Heart left ventricle (tissue), 16 donors: Measurements from ENCODE around the gene CTNNA3. TPM values are rescaled to one million over a fixed set of nuclear protein-coding genes. Genes with fewer than 3 reads are reported as not detected.

Source experiments
- ATAC-seq, 4 donors: fragments of 200-7000 bp; cut with Tn5 transposase; one replicate each; pipeline ENCODE4 v1.9.1; 2020 to 2022; ENCODE audit warnings: moderate library complexity in 4 of 4, mild to moderate bottlenecking in 3 of 4, moderate number of reproducible peaks in 1 of 4
- DNase-seq, 5 donors: peaks; one replicate each; pipeline ENCODE4 v3.0.0-alpha.2; 2020
- H3K27ac ChIP-seq, 12 donors: fragments of 200-600 bp; sonication (generic) in 4 of 12; one replicate each; pipeline versions ENCODE4 v1.5.0 to v1.8.0; 2016 to 2022; ENCODE audit warnings: mild to moderate bottlenecking in 2 of 12
- H3K27me3 ChIP-seq, 9 donors: fragments of 200-600 bp; sonication (generic) in 2 of 9; one replicate each; pipeline versions ENCODE4 v1.5.1 to v1.8.0; 2016 to 2022; ENCODE audit warnings: mild to moderate bottlenecking in 3 of 9
- H3K36me3 ChIP-seq, 9 donors: fragments of 200-600 bp; sonication (generic) in 2 of 9; one replicate each; pipeline versions ENCODE4 v1.5.0 to v1.8.0; 2018 to 2022; ENCODE audit warnings: mild to moderate bottlenecking in 2 of 9
- H3K4me1 ChIP-seq, 12 donors: fragments of 200-600 bp; sonication (generic) in 4 of 12; one replicate each; pipeline versions ENCODE4 v1.5.0 to v1.8.0; 2016 to 2022; ENCODE audit warnings: mild to moderate bottlenecking in 3 of 12
- H3K4me3 ChIP-seq, 12 donors: fragments of 200-600 bp; sonication (generic) in 4 of 12; one replicate each; pipeline versions ENCODE4 v1.5.0 to v1.8.0; 2017 to 2022; ENCODE audit warnings: mild to moderate bottlenecking in 9 of 12, moderate library complexity in 4 of 12
- H3K9me3 ChIP-seq, 12 donors: fragments of 200-600 bp; sonication (generic) in 4 of 12; one replicate each; pipeline versions ENCODE4 v1.5.0 to v1.8.0; 2016 to 2022; ENCODE audit warnings: mild to moderate bottlenecking in 1 of 12
- POLR2A ChIP-seq, 2 donors: fragments of 450-650 bp; IDR thresholded peaks; one replicate each; pipeline ENCODE4 v1.6.1; 2017; ENCODE audit warnings: antibody characterized with exemption in 2 of 2, mild to moderate bottlenecking in 2 of 2, moderate library complexity in 2 of 2
- WGBS, 4 donors: extraction: QIAGEN DNeasy Blood & Tissue Kit in 2 of 4; methylation state at CpG; one replicate each; pipeline versions ENCODE4 v1.1.5 to v1.1.7; 2013 to 2018; 5-methylcytosine and 5-hydroxymethylcytosine counted together
- intact Hi-C, 10 donors: fragments of 100-400 bp; cut with DNase I; formaldehyde crosslinking; loops; one replicate each; pipeline versions ENCODE4 v1.11.1 to v1.14.2; 2022
- polyA plus RNA-seq, 2 donors: library from polyadenylated mRNA; stranded (reverse); fragments of 200-250 nt; gene quantifications; one replicate each; pipeline ENCODE4 v1.2.3, GENCODE V29; 2013
- total RNA-seq, 9 donors: library from RNA; depleted of rRNA in 2 of 9; stranded (reverse); fragments of >200 nt in 2 of 9; fragmentation: NEBNext Ultra II Directional in 3 of 9; extraction: Animal tissue kit (Norgen Biotek cat#: 25700) in 3 of 9; gene quantifications; one replicate each; pipeline versions ENCODE4 v1.1.0 to v1.2.4, GENCODE V29; 2016 to 2023
- TF ChIP-seq, protein P1 (sequence below), 12 donors: fragments of 200-600 bp; sonication (generic) in 4 of 12; IDR thresholded peaks; one replicate each; pipeline versions ENCODE4 v1.5.0 to v1.8.0; 2018 to 2022; ENCODE audit warnings: antibody characterized with exemption in 12 of 12, mild to moderate bottlenecking in 5 of 12
- donor health status: ischemic (EF 13 %, LVEDD 7.1; RV severe dilation, severe dysfunction).
- donor health status: healthy with polysubstance abuse.
- donor health status: DM: no; HTN: yes; CAD: no.
- donor health status: DM: no; HTN: no; CAD: no.
- donor health status: ischemic (EF 25% LVEDD 6.9; RV normal size, moderate dysfunction).
- donor health status: ischemic (EF 25% LVEDD 5.7; RV mildly dilated, moderate dysfunction).
- donor health status: healthy.
- donor health status: DM: yes; HTN: yes; CAD: no.
- donor health status: ischemic (EF 35%, LVEDD 5.7; RV mildly dilated, moderate dysfunction).
- donor health status: nonischemic (EF 11% LVEDD 7.7; RV severe dilation, severe dysfunction).
- donor health status: DM: yes; HTN: yes; CAD: no.
- donor health status: PGD.
- donor health status: ischemic (EF 29% LVEDD 5.4; RV normal size, mild dysfunction).
- donor health status: nonischemic (EF 23%, LVEDD 6.1; RV moderate dilation, normal function).

CTNNA3 gene
- total and polyA plus RNA-seq, 11 donors: 4.8 to 200 (median 99.0) TPM

DNA sequence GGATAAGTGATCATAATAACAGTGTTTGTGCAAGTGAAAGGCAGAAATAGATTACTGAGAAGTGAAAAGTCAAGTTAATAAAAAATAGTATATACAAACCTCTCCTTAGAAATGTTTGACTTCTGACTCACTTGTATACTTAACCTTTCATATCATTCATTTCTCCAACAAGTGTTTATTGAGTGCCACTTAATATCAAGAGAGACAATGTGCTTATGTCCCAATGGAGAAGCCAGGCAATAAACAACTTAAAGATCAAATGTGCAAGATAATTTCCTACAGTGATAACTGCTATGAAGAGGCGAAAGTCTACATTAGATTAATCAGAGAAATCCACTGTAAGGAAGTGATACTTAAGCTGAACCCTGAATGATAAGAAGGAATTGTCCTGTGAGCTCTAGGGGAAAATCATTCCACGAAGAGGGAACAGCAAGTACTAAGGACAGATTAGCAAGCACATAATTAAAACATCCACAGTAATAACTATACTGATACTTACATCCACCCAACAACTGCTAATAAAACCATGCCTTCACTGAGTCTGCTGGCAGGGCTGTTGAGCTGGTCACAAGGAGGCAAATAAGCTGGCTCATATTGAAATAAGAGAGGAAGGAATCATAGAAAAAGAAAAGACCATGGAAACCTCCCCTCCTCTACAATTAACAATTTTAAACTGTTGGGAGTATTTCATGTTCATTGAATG lies 203.5 kb downstream of the CTNNA3 start:
- ATAC-seq: no peak
- Histone ChIP-seq H3K27me3 (no peaks in the 10 kb centered on the region), H3K36me3 (no peaks in the 10 kb centered on the region), H3K4me1 (no peaks in the 10 kb centered on the region), H3K9me3 (peaks cover 0 to 4% (median 0%) of the 10 kb centered on the region in 12 donors), H3K27ac (no peak overlapping the region), H3K4me3 (no peak overlapping the region)
- intact Hi-C loops: no loop called here
- TF ChIP-seq, protein P1, sequence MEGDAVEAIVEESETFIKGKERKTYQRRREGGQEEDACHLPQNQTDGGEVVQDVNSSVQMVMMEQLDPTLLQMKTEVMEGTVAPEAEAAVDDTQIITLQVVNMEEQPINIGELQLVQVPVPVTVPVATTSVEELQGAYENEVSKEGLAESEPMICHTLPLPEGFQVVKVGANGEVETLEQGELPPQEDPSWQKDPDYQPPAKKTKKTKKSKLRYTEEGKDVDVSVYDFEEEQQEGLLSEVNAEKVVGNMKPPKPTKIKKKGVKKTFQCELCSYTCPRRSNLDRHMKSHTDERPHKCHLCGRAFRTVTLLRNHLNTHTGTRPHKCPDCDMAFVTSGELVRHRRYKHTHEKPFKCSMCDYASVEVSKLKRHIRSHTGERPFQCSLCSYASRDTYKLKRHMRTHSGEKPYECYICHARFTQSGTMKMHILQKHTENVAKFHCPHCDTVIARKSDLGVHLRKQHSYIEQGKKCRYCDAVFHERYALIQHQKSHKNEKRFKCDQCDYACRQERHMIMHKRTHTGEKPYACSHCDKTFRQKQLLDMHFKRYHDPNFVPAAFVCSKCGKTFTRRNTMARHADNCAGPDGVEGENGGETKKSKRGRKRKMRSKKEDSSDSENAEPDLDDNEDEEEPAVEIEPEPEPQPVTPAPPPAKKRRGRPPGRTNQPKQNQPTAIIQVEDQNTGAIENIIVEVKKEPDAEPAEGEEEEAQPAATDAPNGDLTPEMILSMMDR (IDR thresholded peaks at IDR 0.05): no peak
- no peak for TF ChIP-seq POLR2A (IDR thresholded peaks at IDR 0.05)
- WGBS, 4 donors: 24 to 34% (median 33%) methylated on average over 2 of the region's 2 CpGs
- no peak for DNase-seq

DNA sequence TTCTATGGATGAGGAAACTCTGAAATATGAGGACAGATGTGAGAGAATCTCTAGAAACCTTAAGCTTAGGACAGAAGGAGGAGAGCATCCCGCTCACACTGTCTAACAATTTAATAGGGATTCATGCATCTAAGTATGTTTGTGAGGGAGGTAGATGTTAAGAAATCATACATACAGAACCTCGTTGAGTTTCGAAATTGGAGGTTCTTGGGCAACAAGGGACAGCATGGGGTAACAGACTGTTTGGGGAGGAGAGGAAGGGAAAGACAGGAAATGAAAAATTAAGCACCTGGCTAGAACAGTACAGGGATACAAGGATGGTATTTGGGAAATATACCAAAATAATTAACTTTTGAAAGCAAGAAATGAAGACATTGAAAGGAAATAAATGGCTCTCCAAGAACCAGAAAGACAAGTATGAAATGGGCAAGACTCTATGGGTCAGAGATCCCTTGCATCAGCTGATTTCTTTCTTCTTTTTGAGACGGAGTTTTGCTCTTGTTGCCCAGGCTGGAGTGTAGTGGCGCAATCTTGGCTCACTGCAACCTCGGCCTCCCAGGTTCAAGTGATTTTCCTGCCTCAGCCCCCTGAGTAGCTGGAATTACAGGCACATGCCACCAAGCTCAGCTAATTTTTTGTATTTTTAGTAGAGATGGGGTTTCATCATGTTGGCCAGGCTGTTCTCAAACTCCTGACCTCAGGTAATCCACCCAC lies 207.9 kb downstream of the CTNNA3 start:
- intact Hi-C loops: no loop called here
- Histone ChIP-seq H3K27me3 (no peaks in the 10 kb centered on the region), H3K9me3 (peaks cover 0 to 16% (median 1%) of the 10 kb centered on the region in 12 donors), H3K27ac (no peak overlapping the region), H3K36me3 (no peaks in the 10 kb centered on the region), H3K4me3 (no peak overlapping the region), H3K4me1 (no peaks in the 10 kb centered on the region)
- TF ChIP-seq, protein P1 (IDR thresholded peaks at IDR 0.05): no peak
- TF ChIP-seq POLR2A (IDR thresholded peaks at IDR 0.05): no peak
- ATAC-seq (no peak), DNase-seq (no peak)
- 84 to 91% (median 86%) methylated on average over 6 of the region's 6 CpGs for WGBS, 4 donors

DNA sequence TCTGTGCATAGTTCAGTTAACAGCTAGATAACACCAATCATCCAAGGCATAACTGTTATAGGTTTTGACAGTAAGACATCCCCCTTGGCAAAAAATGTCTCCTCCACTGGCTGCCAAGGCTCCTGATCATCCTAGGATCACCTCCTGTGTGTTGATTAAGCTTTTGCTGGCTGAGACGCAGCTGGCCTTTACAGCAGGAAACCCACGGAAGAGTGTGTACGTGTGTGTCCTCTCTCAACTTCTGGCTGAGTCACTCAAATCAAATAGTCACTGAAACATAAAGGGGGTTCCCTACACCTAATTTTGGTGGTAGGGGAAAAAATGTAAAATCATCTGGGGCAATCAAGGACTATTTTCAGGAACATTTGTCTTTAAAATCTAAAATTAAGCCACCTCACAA lies 208.8 kb downstream of the CTNNA3 start:
- Histone ChIP-seq H3K36me3 (no peaks in the 10 kb centered on the region), H3K27me3 (no peaks in the 10 kb centered on the region), H3K4me3 (no peak overlapping the region), H3K27ac (no peak overlapping the region), H3K9me3 (peaks cover 0 to 18% (median 1%) of the 10 kb centered on the region in 12 donors), H3K4me1 (no peaks in the 10 kb centered on the region)
- ATAC-seq: peak in 2 of 4 donors; percentile 49 to 51
- 15 to 29% (median 22%) methylated on average over 3 of the region's 3 CpGs for WGBS, 4 donors
- TF ChIP-seq, protein P1 (IDR thresholded peaks at IDR 0.05): no peak
- no peak for TF ChIP-seq POLR2A (IDR thresholded peaks at IDR 0.05)
- no peak for DNase-seq
- intact Hi-C loops: no loop called here

GRCh38 chr10:67477868-67478267 lies 218.1 kb downstream of the CTNNA3 start:
- DNase-seq: no peak
- Histone ChIP-seq H3K4me1 (no peaks in the 10 kb centered on the region), H3K27ac (no peak overlapping the region), H3K36me3 (no peaks in the 10 kb centered on the region), H3K9me3 (peaks cover 0 to 43% (median 14%) of the 10 kb centered on the region in 12 donors), H3K27me3 (no peaks in the 10 kb centered on the region), H3K4me3 (no peak overlapping the region)
- TF ChIP-seq, protein P1 (IDR thresholded peaks at IDR 0.05): no peak
- TF ChIP-seq POLR2A (IDR thresholded peaks at IDR 0.05): no peak
- no peak for ATAC-seq
- WGBS, 4 donors: 82 to 98% (median 91%) methylated on average over 1 of the region's 1 CpG
- intact Hi-C loops: no loop called here
